Lung (tissue), 12 donors: Measurements from ENCODE around the gene SLX4. TPM values are rescaled to one million over a fixed set of nuclear protein-coding genes. Genes with fewer than 3 reads are reported as not detected.

Experiments used
- ATAC-seq: fragments of 200-7000 bp; cut with Tn5 transposase; one replicate; pipeline ENCODE4 v1.9.1; 2020; ENCODE audit warnings: moderate number of reproducible peaks; ENCODE audit not compliant: insufficient read depth, low FRiP score
- DNase-seq, 3 donors: peaks; one replicate each; pipeline ENCODE4 v3.0.0-alpha.2; 2013 to 2017
- H3K27ac ChIP-seq, 2 donors: one replicate each; pipeline ENCODE4 v1.5.1; 2013; ENCODE audit warnings: mild to moderate bottlenecking in 2 of 2, moderate library complexity in 2 of 2, control low read depth in 1 of 2, inconsistent platforms in 1 of 2, low read depth in 1 of 2, low read length in 1 of 2
- H3K27me3 ChIP-seq, 3 donors: one replicate each; pipeline ENCODE4 v1.5.1; 2013; ENCODE audit warnings: low read length in 2 of 3; ENCODE audit not compliant: control insufficient read depth in 3 of 3, insufficient read depth in 3 of 3
- H3K36me3 ChIP-seq, 4 donors: one replicate each; pipeline ENCODE4 v1.5.1; 2013; ENCODE audit warnings: low read length in 4 of 4, mild to moderate bottlenecking in 1 of 4, moderate library complexity in 1 of 4; ENCODE audit not compliant: control insufficient read depth in 4 of 4, insufficient read depth in 4 of 4
- H3K4me1 ChIP-seq, 5 donors: one replicate each; pipeline ENCODE4 v1.5.1; 2013; ENCODE audit warnings: low read length in 5 of 5, mild to moderate bottlenecking in 2 of 5, moderate library complexity in 1 of 5; ENCODE audit not compliant: control insufficient read depth in 5 of 5, insufficient read depth in 5 of 5
- H3K4me3 ChIP-seq: one replicate; pipeline ENCODE4 v1.5.1; 2013; ENCODE audit warnings: mild to moderate bottlenecking, control low read depth, moderate library complexity
- H3K9ac ChIP-seq, 2 donors: one replicate each; pipeline ENCODE4 v1.5.1; 2013; ENCODE audit warnings: low read length in 2 of 2, control low read depth in 1 of 2; ENCODE audit not compliant: insufficient read depth in 1 of 2
- H3K9me3 ChIP-seq, 4 donors: one replicate each; pipeline ENCODE4 v1.5.1; 2013; ENCODE audit warnings: low read length in 3 of 4, mild to moderate bottlenecking in 1 of 4, moderate library complexity in 1 of 4; ENCODE audit not compliant: control insufficient read depth in 4 of 4, insufficient read depth in 3 of 4
- WGBS, 2 donors: extraction: QIAGEN DNeasy Blood & Tissue Kit; methylation state at CpG; one replicate each; pipeline ENCODE4 v1.1.7; 2013; 5-methylcytosine and 5-hydroxymethylcytosine counted together
- polyA plus RNA-seq, 2 donors: library from polyadenylated mRNA; stranded (reverse); fragments of 200-250 nt; gene quantifications; one replicate each; pipeline ENCODE4 v1.2.1, GENCODE V29; 2013
- total RNA-seq, 2 donors: library from RNA; depleted of rRNA in 1 of 2; stranded (reverse); fragments of >200 nt in 1 of 2; gene quantifications; one replicate each; pipeline ENCODE4 v1.2.1, GENCODE V29; 2014 to 2021
- TF ChIP-seq, protein P1 (sequence below): IDR thresholded peaks from 2 replicates; pipeline ENCODE4 v1.5.1; 2012; ENCODE audit warnings: mild to moderate bottlenecking; ENCODE audit errors: control extremely low read depth, extremely low read depth
- donor health status: control.
- donor health status: control.
- donor health status: Bipolar disorder and iron deficiency.
- donor health status: healthy.
- donor health status: DM: yes; HTN: yes; CAD: no.

SLX4 gene
- total and polyA plus RNA-seq, 4 donors, result 2.4 to 7.0 (median 3.7) TPM

DNA sequence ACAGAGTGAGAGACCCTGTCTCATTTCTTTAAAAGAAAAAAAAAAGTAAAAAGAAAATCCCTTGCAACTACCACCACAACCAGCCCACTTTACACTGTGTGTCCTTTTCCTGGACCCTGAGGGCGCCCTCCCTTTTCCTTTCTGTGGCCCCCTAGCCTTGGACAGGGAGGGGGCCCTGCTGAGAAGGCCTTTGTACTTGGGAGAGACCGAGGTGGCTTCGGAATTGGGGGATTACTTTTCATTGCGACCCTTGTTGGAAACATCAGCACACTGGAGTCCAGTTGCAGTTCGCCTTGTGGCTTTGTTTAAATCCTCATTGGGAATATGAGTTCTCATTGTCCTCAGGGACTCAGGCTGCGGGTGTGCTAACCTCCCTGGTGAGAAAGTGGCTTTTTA, 33.7 kb upstream of the SLX4 start:
- WGBS, 2 donors, result 79 to 86% methylated on average over 6 of the region's 6 CpGs
- ATAC-seq, result no peak
- Histone ChIP-seq H3K36me3 (peaks cover 0 to 12% (median 3%) of the 10 kb centered on the region in 4 donors), H3K9ac (peak overlapping the region in 1 of 2 donors; percentile 32), H3K4me1 (peaks cover 0 to 12% (median 0%) of the 10 kb centered on the region in 5 donors), H3K27me3 (no peaks in the 10 kb centered on the region), H3K27ac (no peak overlapping the region), H3K9me3 (no peaks in the 10 kb centered on the region), H3K4me3 (no peak overlapping the region)
- TF ChIP-seq, protein P1, sequence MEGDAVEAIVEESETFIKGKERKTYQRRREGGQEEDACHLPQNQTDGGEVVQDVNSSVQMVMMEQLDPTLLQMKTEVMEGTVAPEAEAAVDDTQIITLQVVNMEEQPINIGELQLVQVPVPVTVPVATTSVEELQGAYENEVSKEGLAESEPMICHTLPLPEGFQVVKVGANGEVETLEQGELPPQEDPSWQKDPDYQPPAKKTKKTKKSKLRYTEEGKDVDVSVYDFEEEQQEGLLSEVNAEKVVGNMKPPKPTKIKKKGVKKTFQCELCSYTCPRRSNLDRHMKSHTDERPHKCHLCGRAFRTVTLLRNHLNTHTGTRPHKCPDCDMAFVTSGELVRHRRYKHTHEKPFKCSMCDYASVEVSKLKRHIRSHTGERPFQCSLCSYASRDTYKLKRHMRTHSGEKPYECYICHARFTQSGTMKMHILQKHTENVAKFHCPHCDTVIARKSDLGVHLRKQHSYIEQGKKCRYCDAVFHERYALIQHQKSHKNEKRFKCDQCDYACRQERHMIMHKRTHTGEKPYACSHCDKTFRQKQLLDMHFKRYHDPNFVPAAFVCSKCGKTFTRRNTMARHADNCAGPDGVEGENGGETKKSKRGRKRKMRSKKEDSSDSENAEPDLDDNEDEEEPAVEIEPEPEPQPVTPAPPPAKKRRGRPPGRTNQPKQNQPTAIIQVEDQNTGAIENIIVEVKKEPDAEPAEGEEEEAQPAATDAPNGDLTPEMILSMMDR, result no peak
- no peak for DNase-seq

DNA sequence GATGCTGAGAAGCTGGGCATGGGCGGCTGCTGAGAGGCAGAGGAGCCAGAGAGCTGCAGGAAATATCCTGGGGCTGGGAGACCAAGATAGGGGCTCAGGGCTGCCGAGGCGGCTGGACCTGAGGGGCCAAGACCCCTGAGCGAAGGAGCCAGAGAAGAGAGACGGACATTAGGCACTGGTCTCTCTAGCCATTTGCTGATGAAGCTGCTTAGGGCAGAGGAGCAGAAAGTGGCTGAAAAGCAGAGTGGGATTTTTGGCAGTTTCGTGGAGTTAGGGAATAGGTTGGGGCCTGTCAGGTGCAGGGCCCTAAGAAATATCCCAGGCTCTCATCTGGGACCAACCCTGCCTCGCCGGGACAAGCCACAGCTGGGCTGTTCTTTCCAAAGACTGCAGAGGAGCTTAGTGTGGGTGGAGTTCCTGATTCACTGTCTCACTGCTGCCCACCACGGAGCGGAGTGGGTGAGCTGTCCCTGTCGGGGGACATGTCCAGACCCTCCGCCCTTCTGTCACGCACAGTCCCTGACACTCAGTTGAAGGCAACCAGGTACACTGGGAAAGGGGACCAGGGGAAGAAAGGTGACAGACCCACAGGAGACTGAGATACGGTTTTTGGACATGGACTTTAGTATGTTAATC, 31.8 kb upstream of the SLX4 start:
- 93 to 96% methylated on average over 14 of the region's 14 CpGs for WGBS, 2 donors
- Histone ChIP-seq H3K27ac (no peak overlapping the region), H3K9ac (no peak overlapping the region), H3K4me3 (no peak overlapping the region), H3K36me3 (peaks cover 0 to 12% (median 3%) of the 10 kb centered on the region in 4 donors), H3K4me1 (peaks cover 0 to 12% (median 2%) of the 10 kb centered on the region in 5 donors), H3K9me3 (no peaks in the 10 kb centered on the region), H3K27me3 (no peaks in the 10 kb centered on the region)
- TF ChIP-seq, protein P1, result no peak
- no peak for ATAC-seq
- no peak for DNase-seq

DNA sequence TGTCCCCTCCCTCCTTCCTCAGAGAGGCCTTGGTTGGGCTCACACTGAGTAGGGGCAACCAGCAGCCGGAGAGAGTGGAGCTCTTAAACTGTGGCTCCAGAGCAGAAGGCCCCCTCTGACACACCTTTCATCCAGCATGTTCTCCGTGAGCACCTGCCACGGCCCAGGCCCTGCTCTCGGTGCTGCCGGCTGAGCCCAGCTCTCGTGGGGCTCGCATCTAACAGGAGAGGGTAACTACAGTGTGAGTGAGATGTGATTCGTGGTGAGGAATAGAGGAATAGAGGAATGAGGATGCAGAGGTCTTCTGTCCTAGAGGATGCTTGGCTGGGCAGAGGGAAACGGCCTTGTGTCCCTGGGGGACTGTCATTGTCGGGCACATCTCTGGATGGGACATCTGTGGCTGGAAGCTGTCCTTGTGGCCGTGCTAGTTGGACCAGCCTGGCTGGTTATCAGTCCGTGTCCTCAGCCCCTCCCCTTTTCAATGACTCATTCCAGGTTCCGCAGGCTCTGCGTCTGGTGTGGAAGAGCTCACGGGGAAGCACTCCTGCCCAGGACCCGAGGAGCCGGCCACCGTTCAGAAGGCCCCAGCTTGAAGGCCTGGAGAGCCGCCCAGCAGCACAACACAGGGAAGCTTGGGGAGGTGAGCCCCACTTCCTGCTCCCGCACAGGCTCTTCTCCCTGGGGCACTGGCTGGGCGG, 31.1 kb upstream of the SLX4 start:
- no peak for DNase-seq
- ATAC-seq, result no peak
- H3K27ac ChIP-seq, result no peak overlapping the region
- TF ChIP-seq, protein P1, result no peak
- H3K27me3 ChIP-seq, result no peaks in the 10 kb centered on the region
- WGBS, 2 donors, result 86 to 91% methylated on average over 21 of the region's 21 CpGs
- no peak overlapping the region for H3K4me3 ChIP-seq
- peaks cover 0 to 12% (median 4%) of the 10 kb centered on the region in 5 donors for H3K4me1 ChIP-seq
- H3K9ac ChIP-seq, result no peak overlapping the region
- H3K36me3 ChIP-seq, result peaks cover 0 to 12% (median 3%) of the 10 kb centered on the region in 4 donors
- no peaks in the 10 kb centered on the region for H3K9me3 ChIP-seq
